Measurements from ENCODE around the gene NHLH1.

DNA sequence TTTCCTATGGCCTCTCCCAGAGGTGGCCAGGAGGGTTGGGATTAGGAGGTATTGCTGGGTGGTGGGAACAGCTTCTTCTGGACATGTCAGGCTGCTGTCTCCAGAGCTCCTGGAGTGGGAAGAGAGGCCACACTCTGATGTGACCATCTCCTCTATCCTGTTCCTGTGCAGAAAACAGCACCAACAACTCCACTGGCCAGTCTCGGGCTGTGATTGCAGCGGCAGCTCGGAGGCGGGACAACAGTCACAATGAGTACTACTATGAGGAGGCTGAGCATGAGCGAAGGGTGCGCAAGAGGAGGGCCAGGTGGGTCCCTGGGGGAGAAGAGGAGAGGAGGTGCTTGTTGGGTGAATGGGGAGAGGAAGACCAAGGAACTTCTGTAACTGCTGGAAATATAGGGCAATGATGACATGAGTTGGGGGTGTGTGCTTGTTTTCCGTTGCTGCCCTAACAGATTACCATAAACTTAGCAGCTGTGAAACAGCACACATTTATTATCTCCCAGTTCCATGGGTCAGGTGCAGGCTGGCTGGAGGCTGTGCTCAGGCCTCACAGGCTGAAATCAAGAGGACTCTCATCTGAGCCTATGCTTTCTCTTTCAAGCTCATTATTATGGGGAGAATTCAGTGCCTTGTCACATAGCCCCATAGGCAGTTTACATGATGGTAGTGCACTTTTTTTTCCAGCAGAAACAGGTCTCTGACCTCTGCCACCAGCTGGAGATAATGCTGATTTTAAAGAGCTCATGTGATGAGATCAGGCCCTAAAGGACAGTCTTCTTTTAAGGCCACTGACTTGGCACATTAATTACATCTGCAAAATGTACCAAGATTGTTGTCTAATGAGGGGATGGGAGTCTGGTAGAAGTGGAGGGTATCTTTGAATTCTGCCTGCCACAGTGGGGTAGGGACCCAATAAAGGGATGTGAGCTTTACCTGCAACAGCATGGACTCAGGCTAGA, 54.3 kb downstream of the NHLH1 start:
- TF ChIP-seq CTCF (IDR thresholded peaks at IDR 0.05) (no peak), POLR2A (IDR thresholded peaks at IDR 0.05) (no peak), EP300 (IDR thresholded peaks at IDR 0.05) (no peak)
